Epidermal melanocyte (primary cell): ENCODE measurements around the gene LMTK2.

Experiments
- DNase-seq: peaks from one replicate; pipeline ENCODE4 v3.0.0; 2011; ENCODE audit warnings: low spot score; ENCODE audit not compliant: insufficient read length

The LMTK2 gene

DNA sequence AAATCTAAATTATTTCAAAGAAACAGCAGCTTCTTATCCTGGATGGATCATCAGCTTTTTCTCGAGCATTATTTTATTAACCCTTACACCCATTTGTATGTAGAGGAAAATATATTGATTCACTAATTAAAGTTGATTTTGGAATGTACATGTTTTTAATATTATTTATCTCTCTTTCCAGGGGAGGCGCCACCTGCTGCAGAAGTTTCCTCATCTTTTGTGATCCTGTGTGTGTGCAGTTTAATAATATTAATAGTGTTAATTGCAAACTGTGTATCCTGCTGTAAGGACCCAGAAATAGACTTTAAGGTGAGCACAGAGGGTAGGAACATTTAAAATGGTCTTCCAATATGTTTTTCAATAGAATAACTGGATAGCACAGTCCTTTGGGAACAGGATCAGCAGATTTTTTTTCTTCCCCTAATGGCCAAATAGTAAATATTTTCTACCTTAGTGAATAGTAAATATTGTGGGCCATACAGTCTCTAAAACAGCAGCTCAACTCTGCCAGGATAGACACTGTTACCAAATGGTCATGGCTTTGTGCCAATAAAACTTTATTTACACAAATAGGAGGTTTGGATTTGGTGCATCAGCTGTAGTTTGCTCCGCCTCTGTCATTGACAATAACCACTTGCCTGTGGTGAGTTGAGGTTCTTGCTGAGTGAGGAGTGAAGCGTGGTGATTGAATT, 30.6 kb downstream of the LMTK2 start:
- no peak for DNase-seq

GRCh38 chr7:98137826-98138151, 31.1 kb downstream of the LMTK2 start:
- no peak for DNase-seq

DNA sequence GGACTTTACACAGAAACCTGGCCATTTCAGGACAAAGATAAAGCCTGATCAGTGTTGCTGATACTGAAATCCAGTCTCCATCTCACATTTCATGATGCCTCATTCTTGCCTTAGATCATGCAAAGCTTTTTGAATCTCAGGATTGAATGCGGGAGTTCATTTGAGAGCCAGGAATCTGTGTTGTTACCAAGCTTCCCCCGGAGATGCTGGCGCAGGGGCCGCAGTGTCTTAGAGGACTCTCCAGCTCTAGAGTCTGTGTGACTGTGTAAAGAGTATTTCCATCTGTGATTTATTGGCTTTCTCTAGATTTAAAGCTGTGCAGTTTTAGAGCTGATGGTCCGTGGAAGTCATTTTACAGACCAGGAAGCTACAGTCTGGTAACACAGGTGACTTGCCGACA, 32.0 kb downstream of the LMTK2 start:
- DNase-seq = no peak

GRCh38 chr7:98142658-98143057, 36.0 kb downstream of the LMTK2 start:
- no peak for DNase-seq

DNA sequence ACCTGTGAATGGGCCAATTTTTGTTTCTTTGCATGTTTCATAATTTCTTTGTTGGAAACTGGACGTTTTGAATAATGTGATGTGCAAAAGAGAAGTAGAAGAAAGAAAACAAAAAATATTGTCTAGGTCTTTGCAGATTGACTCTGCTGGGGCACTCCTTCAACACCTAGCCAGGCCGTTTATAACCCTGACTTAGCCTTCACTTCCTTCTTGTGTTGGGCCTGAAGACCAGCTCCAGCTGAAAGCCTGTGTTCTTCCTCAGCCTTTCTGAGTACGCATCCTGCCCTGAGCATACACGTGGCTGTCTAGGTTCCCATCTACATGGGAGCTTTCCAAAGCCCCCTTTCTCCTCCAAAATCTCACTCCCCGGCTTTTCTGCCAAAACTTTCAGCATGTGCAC, 41.9 kb downstream of the LMTK2 start:
- DNase-seq = no peak

GRCh38 chr7:98149116-98149692, 42.5 kb downstream of the LMTK2 start:
- no peak for DNase-seq

DNA sequence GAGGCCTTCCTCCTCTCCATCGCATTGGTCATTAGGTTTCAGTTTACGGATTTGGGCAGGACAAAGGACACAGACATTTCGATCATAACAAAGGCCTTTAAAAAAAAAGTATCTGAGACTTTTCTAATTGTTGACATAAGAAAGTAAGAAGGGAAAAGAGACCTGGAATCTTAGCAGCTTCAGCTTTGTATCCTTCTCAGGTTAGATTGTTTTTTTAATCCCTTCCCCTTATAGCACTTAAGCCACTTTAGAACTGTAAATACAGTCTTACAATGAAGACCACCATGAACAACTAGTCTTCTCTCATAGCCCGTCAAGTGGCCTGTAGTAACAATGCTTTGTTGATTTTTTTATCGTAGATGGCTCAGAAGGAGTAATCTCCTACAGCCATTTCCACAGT, 45.2 kb downstream of the LMTK2 start:
- no peak for DNase-seq

- no peak for DNase-seq
Observed at GRCh38 chr7:98156700-98157099, 50.0 kb downstream of the LMTK2 start.

DNA sequence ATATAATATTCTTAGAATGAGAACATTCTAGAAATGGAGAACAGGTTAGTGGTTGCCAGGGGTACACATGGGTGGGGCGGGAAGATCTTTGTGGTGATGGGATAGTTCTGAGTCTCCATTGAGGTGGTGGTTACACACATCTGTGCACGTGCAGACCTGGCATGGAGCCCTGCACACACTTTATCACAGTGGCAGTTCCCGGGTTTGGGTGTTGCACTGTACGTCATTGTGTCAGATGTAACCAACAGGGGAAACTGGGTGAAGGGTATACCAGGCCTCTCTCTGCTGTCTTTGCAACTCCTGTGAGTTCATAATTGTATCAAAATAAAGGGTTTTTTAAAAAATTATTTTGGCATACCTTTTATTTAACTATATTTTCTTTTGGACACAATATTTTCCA, 51.1 kb downstream of the LMTK2 start:
- no peak for DNase-seq

DNA sequence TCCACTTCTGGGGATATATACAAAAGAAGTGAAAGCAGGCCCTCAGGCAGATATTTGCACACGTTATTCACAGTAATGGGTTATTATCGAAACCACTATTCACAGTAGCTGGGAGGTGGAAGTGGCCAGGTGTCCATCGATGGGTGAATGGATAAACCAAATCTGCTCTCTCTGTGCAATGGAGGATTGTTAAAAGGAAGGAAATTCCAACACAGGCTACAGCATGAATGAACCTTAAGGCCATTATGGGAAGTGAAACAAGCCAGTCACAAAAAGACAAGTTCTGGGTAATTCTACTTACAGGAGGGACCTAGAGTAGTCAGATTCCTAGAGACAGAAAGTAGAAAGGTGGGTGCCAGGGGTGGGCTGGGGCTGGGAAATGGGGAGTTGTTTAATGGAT, 56.1 kb downstream of the LMTK2 start:
- DNase-seq = no peak

GRCh38 chr7:98163269-98163668, 56.6 kb downstream of the LMTK2 start:
- DNase-seq = no peak

DNA sequence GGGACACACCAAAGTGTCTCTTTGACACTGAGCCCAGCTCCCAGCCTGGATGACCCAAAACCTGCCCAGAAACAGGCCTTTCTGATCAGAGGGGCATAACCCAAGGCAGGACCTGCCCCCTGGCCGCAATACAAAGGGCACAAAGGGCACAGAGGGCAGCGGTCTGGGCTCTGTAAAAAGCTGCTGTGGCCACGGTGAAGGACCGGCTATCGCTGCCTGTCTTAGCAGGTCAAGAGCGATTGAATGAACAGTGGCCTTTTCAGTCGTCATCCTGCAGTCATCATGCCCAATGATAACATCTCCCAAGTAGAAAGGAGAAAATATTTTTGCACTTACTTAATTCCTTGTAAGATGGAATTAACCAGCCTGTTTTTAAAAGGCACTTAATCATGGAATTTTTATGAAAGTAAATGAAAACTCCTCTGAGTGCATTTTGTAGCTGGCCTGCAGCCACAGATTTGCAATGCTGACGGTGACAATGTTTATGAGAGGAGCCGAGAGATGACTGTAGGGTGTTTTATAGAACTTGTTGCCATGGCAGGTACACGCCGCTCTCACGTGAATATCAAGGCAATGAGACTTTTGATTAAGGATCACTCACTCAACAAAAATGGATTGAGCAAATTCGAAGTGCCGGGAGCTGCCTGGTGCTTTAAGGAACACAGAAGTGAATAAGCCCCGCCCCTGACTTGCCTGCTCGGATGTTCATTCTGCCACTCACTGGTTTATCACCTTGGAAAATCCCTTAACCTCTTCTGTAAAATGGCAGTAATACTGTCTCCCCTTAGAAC, 57.2 kb downstream of the LMTK2 start:
- DNase-seq = no peak

DNA sequence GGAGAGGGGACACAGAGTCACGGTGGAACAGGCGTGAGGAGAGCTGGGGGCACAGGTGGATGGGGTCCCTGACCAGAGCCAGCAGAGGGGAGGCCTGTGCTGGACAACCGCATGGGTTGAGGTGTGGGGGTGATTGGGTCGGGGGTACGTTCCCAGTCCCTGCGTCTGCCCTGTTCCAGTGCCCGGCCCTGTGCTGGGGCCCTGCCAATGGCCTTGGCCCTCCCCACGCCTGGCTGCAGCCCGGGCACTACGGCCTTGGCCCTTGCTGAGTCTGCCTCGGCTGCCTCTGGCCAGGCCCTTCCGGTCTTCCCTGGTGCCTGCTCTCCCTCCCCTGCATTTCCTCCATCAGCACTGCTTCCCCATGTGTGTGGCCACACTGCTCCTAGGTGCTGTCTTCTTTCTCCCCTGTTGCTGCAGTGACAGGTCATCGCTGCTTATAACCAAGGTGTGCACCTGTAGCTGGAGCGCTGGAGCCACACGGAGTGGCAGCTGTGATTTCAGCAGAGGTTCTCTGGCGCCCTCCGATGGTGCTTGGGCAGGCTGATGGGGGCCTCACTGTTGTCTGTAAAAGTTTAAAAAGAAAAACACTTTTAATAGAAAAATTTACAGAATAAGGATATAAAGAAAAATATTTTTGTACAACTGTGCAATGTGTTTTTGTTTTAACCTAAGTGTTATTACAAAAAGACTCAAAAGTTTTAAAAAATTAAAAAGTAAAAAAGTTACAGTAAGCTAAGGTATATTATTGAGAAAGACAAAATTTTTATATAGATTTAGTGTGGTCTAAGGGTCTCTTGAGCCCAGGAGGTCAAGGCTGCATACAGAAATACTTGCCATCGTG, 59.4 kb downstream of the LMTK2 start:
- no peak for DNase-seq

DNA sequence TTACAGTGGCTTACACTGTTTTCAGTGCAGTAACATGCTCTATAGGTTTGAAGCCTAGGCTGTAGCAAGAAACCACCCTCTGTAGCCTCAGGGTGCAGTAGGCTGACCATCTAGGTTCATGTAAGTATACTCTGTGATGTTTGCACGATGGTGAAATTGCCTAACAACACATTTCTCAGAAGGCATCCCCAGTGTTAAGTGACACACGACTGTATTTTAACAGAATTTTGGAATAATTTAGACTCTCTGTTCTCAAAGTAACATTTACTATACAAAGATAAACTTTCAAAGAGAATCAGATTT, 60.0 kb downstream of the LMTK2 start:
- no peak for DNase-seq

- no peak for DNase-seq
Observed at GRCh38 chr7:98167653-98168052, 61.0 kb downstream of the LMTK2 start.

DNA sequence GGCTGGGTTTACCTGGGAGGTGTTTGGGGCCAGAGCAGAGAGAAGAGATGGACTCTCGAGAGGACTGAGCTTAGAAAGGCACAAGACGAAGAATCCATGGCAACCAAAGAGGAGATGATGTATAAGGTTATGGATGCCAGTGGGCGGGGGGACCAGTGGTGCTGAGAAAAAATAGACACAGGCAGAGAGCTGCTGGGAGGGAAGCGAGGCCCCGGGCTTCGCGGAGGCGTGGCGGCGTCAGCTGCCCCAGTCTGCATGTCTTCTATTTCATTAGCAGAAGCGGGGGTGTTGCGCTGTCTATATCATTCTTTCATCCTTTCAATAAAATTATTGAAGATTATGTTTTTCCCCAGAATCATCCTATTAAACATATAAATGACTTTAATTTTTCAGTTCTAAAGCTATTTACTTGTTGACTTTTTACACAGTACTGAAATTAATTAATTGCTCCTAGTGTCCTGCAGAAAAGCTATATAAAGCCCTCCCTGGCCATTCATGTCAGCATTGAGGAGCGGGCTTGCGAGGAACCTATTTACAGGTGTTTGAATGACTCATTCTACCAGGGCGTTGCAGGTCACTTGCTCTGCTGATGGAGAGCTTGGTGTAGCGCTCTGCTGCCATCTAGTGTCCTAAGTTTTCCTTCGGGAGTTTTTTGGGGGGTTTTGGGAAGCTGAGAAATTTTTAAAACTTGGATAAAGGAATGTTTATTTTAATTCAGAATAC, 61.7 kb downstream of the LMTK2 start:
- peak; percentile 52 for DNase-seq

- DNase-seq = no peak
Observed at GRCh38 chr7:98168904-98169621, 62.4 kb downstream of the LMTK2 start.

DNA sequence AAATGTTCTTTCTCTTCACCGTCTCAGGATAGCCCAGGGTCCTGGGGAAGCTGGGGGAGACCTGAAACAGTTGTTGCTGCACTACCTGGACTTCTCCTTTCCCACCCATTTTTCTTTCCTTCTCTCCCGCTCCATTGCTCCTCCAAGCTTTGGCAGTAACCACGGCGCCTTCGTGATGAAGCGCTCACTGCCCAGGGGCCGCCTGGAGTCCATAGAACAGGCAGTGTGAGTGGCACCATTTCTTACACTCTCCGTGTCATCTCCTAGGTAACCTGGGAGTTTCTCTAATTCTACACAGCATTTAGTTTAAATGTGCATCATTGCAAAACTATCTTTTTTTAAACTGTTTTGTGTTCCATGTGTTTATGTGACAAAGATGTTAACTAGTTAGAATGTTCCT, 64.3 kb downstream of the LMTK2 start:
- no peak for DNase-seq

DNA sequence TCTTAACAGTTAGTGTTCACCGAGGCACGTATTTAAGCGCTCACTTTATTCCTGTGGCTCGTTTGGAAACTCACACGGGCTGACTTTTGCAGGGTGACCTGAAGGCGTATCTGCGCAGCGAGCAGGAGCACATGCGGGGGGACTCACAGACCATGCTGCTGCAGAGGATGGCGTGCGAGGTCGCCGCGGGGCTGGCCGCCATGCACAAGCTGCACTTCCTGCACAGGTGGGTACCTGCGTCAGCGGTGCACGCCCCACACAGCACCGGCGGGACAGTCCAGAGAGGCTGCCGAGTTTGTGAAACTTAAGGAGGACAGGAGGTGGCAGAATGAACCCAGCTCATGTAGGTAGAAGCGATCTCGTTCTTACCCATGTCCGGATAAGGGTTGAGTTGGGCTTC, 64.8 kb downstream of the LMTK2 start:
- no peak for DNase-seq

- no peak for DNase-seq
Observed at GRCh38 chr7:98174334-98175259, 67.9 kb downstream of the LMTK2 start.
